ENCODE measurements around the gene MYOZ2.

GRCh38 chr4:119149110-119149509 lies 13.5 kb downstream of the MYOZ2 start:
- TF ChIP-seq POLR2A (IDR thresholded peaks at IDR 0.05), result no peak
- no peak for TF ChIP-seq CTCF (IDR thresholded peaks at IDR 0.05)
